A172 (cell line): ENCODE results near the gene ANKRD11. TPM values are rescaled to one million over a fixed set of nuclear protein-coding genes. Genes with fewer than 3 reads are reported as not detected.

Experiments used
- DNase-seq: peaks from one replicate; pipeline ENCODE4 v3.0.0-alpha.2; 2015; ENCODE audit warnings: low spot score
- total RNA-seq: library from RNA; depleted of rRNA; stranded (reverse); fragments of >200 nt; shearing (Covaris generic); gene quantifications from 2 replicates; pipeline ENCODE4 v1.2.3, GENCODE V29; 2014

Gene ANKRD11
- total RNA-seq, 1 experiment from 2014 or later, result 61.6 TPM

DNA sequence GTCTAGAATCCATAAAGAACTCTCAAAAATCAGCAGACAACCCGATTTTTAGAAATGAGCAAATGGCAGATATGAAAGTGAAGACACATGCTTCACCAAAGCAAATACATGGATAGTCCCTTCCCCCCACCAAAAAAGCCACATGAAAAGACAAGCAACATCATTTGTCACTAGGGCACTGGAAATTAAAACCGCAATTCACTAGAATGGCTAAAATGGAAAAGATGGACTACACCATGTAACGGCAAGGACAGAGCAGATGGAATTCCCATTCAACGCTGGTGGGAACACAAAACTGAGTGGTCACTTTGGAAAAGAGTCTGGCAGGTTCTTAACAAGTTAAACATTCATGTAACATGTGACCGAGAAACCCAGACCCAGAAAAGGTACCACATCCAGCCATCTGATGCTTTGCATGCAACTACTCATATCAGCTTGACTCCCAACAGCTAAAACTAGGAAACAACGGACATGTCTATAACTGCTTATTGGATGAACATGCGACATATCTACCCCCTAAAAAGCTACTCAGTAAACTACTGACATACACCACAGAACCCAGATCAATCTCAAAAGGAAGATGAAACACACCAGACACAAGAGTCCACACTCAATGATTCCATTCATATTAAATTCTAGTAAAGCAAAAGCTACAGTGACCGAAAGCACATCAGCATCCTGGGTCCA, 140.3 kb downstream of the ANKRD11 start:
- DNase-seq, result no peak

DNA sequence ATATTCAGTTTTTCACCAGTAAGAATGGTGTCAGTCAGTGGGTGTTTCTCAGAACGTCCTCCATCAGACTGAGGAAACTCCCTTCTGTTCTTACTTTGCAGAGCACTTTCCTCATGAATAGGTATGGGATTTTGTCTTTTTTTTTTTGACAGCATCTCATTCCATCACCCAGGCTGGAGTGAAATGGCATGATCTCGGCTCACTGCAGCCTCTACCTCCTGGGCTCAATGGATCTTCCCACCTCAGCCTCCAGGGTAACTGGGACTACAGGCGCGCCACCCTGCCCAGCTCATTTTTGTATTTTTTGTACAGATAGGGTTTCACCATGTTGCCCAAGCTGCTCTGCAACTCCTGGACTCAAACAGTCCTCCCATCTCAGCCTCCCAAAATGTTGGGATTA, 142.6 kb downstream of the ANKRD11 start:
- DNase-seq, result no peak

- DNase-seq, result no peak
These were observed 143.5 kb downstream of the ANKRD11 start for GRCh38 chr16:89346869-89347268.

GRCh38 chr16:89345642-89346150, 144.7 kb downstream of the ANKRD11 start:
- DNase-seq, result no peak

- DNase-seq, result no peak
These were observed 145.3 kb downstream of the ANKRD11 start for GRCh38 chr16:89344846-89345611.

- DNase-seq, result no peak
These were observed 145.9 kb downstream of the ANKRD11 start for GRCh38 chr16:89344458-89344834.

DNA sequence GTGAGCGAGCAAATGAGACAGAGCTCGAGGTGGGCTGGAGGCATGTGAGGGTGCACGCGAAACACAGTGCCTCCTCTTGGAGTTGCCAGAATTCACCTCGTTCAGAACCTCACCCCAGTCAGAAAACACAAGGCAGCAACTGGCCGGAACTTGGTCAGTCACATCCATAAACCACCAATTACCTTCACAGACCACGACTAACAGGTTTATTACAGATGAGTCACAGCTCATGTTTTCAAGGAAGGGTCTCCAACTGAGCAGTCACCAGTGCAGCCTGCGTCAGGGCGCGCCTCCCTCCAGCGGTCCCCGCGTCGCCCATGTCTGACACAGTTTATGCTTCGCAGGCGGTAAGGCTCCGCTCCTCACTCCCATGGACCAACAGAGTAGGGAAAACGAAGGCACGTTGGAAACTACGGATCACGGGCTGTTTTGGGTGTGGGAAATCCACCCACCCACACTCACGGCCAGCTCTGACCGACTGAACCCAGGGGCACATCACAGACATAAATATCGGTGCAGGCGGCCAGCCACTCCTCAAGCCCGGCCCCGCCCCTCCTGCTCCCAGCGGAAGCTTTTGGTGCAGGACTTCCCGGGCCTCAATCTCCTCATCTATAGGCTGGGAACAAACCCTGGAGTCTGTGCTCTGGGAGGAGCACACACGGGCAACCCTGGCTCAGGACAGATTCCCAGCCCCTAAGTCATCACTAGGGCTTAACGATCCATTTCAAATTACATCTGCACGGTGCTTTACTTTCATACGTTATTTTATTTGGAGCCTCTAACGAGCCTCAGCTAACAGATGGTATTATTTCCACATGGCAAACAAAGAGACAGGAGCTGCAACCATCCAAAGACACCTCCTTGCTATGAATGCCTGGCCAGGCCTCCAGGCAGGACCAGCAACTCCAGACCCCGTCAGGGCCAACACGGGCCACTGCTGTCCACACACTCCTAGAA, 146.6 kb downstream of the ANKRD11 start:
- DNase-seq, result peak; percentile 95

DNA sequence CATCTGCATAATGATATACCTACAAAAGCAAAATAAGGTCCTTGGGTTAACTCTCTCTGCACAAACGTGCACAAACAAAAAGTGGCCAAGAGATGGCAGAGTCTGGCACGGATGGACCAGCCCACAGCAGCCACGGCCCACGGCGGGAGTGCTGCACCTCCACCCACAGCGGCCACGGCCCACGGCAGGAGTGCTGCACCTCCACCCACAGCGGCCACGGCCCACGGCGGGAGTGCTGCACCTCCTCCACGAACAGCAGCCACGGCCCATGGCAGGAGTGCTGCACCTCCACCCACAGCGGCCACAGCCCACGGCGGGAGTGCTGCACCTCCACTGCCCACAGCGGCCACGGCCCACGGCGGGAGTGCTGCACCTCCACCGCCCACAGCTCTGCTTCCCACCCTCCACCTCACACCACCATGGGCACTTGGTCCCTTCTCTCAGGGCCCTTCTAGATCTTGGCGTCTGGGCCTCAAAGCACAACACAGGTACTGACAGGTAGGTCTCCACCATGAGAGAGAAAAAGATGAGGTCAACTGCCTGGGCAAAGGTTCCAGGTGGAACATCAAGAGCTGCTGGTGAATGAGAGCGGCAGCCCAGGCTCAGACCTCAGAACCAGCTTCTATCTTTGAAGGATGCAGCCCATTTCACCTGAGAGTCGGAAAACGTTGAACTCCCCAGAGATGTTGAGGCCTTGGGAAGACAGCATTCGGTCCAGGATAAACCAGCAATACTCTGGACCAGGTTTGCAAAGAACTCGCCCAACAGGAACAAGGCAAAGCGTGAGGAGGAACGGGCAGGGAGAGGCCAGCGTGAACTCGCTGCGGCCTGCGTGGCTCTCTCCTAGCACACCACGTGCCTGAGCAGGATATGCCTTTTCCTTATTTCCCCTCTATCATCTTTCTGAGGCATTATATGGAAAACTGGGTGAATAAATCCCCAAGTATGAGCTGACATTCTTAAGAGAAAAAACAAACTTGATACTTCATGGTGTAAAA, 148.4 kb downstream of the ANKRD11 start:
- no peak for DNase-seq

GRCh38 chr16:89341279-89341678, 149.1 kb downstream of the ANKRD11 start:
- no peak for DNase-seq

DNA sequence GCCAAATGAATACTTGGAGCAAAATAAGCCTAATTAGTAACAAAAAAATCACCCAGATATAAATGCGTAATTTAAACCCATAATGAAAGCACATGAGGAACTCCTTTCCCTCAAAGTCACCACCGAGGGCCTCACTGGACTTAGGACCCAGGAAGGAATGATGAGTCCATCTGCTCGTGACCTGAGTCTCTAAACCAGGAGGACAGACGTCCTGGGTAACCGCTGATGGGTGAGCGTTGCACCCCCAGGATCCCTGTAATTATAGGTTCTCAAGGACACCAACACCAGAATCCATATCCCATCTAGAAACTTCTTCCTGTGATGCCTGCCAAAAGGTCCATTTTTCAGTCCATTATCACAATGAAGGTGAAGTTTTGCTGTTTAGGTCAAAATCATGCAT, 151.5 kb downstream of the ANKRD11 start:
- DNase-seq, result no peak

GRCh38 chr16:89337965-89338364, 152.4 kb downstream of the ANKRD11 start:
- no peak for DNase-seq

DNA sequence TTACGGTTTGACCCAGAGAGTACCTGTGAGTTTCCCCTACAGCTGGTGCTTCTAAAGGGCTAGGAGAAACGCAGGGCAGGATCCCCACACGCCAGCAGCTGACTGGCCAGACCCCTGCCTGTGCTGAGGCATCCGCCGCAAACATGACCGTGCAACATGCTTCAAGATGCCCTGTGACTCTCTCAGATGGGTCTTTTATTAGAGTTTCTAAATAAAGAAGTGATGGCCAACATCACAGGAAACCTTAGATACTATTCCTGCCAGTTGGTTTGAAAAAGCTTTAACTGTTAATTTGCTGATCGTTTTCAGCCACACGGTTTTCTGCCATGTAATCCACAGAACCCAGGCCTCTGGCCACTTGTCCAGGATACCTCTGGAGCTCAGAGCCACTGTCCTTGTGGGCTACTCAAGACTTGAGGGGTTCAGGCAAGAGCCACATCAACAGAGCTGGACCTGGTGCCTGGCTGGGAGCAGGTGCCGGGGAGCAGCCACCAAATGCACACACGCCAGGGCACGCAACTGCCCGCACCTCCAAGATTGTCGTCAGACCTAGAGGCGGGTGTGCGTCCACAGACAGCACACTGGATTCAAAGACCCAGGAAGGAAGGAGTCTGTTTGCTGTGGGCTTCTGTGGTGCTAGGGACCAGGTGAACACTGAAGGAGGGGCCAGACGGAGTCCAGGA, 154.4 kb downstream of the ANKRD11 start:
- DNase-seq, result no peak

- no peak for DNase-seq
These were observed 155.2 kb downstream of the ANKRD11 start for GRCh38 chr16:89334988-89335802.

DNA sequence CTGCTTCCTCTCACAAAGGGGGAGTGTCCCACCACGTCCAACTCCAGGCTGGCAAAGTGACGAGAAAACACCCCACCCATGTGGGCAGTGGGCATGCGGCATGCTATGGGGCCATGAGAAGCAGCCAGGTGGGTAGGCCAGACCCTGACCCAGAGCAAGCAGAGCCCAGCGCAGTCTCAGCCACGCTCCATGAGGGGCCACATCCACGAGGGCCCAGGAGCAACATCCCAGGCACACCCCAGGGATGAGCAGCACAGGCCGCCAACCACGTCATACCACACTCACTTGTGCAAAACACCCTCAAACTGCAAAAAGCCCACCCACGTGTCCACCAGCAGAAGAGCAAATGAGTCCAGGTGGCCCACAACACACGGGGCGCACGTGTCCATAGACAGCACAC, 155.9 kb downstream of the ANKRD11 start:
- DNase-seq, result no peak

DNA sequence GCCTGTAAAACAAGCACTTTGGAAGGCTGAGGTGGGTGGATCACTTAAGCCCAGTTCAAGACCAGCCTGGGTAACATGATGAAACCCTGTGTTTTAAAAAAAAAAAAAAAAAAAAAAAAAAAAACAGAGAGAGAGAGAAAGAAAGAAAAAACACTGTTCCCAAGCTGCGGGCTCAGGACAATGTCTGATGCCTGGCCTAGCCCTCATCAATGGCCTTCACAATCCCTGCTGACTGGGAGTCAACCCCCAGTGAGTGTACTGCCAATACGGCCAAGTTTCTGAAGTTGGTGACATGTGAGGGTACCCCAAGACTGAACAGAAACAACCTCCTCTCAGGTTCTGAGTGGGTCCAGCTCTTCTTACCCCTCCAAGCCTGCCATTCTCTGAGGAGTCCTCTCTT, 156.3 kb downstream of the ANKRD11 start:
- no peak for DNase-seq

- DNase-seq, result peak; percentile 82
These were observed 156.9 kb downstream of the ANKRD11 start for GRCh38 chr16:89333401-89334001.

GRCh38 chr16:89332902-89333245, 157.5 kb downstream of the ANKRD11 start:
- no peak for DNase-seq

- DNase-seq, result no peak
These were observed 158.0 kb downstream of the ANKRD11 start for GRCh38 chr16:89332243-89332901.
